ENCODE results near the gene DCN.
"Not testable (repeated sequence)": the region's sequence is repeated elsewhere in the genome, so short reads cannot be mapped to it uniquely, and the experiment has no call there.

DCN gene

GRCh38 chr12:91182636-91183455 lies at the start of gene DCN:
Gene DCN, minus strand, starts transcription at chr12:91182817. Its CDS starts 4,265 bp downstream, at chr12:91178552.
- DNase-seq, result no peak

DNA sequence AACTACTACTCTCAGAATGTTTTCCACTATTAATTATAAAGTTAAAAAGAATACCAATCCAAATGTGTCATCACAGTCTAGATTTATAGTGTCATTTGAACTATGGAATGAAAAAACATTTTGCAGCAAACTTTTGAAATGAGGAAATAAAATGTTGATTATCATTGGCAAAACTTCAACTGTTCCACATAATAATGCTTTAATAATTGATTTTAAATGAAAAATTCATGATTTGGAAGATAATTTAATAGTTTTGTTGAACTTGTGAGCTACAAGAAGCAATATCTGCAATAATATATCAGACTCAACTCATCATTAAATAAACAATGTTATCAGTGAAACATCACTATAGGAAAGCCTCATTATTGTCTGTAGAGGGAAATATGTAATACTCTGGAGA lies 48.2 kb upstream of the DCN start:
- DNase-seq, result no peak

DNA sequence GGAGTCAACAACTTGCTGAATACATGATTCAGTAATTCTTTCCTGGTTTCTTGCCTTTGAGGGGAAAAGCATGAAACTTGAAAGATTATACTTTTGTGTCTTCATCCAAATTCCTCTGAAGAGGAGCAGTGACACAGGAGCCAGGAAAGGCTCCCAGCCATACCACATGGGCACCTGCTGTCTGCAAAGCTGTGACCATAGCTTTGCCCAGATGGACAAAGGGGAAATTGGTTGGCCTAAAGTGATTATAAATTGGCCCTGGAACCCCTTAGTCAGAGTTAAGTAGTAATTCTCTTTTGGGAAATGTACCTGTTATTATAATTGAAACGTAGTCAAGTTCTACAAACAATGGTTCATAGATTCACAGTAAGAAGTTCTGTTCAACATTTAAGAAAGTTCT lies 44.3 kb upstream of the DCN start:
- no peak for DNase-seq

DNA sequence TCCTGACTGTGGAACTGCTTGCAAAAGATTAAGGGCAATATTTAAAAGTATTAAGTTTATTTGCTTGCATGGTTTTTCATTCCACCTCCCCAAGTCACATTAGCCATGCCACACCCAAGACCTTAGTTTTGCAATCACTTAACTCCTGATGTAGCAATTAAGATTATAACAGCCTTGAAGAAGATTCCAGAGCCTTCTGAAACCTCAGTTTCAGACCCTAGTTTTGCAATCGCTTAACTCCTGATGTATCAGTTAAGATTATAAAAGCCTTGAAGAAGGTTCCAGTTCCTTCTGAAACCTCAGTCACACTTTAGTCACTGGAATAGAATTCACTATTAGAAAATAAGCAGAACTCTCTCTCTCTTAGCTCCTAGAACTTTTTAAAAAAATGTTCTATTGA lies 42.7 kb upstream of the DCN start:
- no peak for DNase-seq

GRCh38 chr12:91224401-91224800 lies 41.8 kb upstream of the DCN start:
- no peak for DNase-seq

DNA sequence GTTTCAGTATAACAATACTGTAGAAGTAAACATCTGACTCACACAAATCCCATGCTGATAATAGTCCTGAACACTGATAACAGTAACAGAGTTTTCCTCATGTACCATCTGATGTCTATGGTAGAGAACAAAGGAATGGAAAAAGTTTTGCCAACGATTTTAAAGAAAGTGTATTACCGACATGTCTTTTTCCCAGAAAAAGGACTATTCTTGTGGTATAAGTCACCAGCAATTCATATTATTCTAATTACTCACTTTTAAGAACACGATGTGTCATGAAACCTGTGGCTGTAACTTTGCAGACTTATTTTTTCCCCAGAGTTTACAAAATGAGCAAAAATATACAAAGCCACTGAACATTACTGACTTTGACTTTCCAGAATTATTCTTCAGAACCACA lies 40.1 kb upstream of the DCN start:
- DNase-seq, result no peak

GRCh38 chr12:91219919-91220318 lies 37.3 kb upstream of the DCN start:
- DNase-seq, result no peak

- no peak for DNase-seq
These were observed 36.9 kb upstream of the DCN start for GRCh38 chr12:91219511-91219910.

DNA sequence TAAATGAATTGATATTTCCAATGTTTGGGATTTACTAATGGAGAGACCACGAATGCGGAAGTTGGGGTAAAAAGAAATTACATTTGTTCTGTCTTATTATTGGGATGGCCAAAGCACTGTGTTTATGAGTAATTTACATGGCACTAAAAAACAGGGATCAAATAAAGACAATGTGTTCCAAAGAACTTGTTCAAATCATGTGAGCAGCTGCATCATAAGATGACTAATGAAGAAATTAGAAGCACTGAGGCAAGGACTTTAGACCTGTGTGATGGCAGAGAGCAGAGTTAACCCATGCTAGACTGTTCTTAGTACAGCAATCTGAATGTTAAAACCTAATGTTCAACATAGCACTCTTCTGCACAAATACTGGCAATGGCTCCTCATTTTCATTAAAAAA lies 34.3 kb upstream of the DCN start:
- DNase-seq, result no peak

DNA sequence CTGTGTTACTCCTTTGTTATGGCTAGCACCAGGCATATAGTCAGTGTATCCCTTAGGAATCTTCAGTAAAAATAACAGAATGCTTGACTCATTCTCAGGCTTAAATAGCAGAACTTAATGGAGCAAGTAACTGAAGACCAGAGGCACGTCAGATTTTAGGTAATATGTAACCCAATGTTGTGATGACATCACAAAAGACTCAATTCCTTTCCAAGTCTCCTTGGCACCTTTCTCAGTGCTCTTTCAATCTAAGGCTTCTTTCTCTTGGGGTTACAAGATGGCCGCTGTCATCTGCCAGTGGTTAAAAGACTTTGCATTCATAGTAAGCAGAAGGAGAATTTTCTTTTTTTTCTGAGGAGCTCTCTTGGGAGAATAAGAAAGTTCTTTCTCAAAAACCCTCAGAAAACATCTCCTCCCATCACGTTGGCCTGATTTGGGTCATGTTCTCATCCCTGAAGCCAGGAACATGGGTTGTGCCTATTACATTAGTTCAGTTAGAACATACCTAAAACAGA lies 33.4 kb upstream of the DCN start:
- DNase-seq, result no peak

DNA sequence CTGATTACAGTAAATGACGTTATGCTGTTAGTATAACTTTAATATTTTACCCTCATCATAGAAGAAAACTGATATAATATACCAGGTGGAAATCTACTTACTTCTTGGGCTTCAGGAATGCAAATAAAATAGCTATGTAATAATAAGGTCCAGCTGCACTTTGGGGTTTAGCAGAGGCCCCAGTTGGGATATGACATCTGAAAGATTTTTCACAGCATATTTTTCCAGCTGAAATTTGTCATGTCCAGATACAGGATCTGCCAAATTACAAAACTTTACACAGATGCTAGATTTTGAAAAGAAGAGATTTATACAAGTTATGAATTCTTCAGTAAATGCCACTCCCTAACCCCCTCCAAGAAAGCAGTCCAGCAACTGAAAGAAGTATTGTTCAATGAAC lies 29.2 kb upstream of the DCN start:
- DNase-seq, result no peak

DNA sequence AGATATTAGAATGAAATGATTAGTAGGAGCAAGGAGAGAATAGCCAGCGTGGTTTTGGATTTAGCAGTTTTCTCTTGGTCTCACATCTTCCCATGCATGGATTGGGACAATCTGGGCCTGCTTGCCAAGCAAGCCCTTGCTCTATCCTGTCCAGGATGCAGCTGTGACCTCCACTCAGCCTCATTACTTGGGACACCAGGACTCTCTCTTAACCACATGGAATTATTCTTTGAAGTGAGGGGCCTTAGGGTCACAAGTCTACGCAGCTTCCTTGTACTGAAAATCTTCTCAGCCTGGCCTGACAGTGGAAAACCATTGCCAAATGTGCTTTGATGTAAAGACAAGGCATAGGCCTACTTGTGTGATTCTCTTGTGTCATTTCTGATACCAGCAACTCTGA lies 28.0 kb upstream of the DCN start:
- DNase-seq, result no peak

DNA sequence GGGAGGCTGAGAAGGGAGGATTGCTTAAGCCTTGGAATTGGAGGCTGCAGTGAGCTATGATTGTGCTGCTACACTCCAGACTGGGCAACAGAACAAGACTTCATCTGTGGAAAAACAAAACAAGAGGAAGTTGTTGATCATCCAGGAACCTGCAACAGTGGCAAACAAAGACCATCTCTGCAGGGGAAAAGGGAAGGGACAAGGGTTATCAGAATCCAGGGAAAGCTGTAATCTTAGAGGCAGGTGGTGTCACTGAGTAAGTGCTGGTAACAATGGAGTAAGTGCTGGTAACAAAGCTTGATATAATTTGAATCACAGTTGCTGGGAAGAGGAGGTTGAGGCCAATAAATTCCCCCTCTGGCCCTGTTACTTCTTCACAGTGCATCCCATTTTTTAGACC lies 27.5 kb upstream of the DCN start:
- no peak for DNase-seq

DNA sequence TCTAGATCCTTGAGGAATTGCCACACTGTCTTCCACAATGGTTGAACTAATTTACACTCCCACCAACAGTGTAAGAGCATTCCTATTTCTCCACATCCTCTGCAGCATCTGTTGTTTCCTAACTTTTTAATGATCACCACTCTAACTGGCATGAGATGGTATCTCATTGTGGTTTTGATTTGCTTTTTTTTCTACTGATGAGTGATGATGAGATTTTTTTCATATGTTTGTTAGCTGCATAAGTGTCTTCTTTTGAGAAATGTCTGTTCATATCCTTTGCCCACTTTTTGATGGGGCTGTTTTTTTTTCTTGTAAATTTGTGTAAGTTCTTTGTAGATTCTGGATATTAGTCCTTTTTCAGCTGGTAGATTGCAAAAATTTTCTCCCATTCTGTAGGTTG lies 24.7 kb upstream of the DCN start:
- DNase-seq, result not testable (repeated sequence)

- no peak for DNase-seq
These were observed 23.2 kb upstream of the DCN start for GRCh38 chr12:91205811-91206210.

DNA sequence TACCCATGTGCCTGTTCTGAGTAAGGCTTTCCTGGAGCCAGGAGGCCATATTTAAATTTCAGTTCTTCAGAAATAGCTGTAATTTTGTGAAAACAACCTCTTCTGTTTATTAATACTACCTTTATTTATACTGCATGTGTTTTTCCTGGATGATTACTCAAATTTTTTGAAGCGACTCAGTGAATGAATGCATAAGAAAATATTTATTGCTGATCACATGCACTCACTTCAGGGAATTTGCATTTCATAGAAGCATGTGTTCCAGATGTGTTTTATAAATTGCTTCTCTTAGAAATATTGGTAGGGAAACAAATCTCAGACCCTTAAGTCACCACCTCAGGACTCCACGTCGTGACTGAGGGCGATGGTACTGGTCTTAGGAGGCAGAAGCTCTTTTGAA lies 21.8 kb upstream of the DCN start:
- DNase-seq, result no peak

DNA sequence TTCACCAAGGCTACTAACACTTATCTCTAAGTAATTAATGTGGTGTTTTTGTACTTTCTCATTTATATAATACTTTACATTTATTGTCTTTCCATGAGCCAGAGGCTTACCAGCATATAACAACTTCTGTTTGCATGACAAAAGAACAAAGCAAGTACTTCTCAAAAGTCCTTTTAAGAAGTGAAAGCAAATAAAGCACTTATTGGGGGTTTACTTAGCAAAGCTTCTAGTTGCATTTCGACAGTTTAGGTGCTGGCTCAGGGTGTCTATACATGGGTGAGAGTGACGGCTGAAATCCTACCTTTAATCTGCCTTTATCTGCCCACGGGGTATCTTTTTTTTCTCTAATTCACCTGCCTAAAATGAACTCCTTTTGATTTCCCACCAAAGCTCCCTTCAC lies 21.0 kb upstream of the DCN start:
- DNase-seq, result no peak

DNA sequence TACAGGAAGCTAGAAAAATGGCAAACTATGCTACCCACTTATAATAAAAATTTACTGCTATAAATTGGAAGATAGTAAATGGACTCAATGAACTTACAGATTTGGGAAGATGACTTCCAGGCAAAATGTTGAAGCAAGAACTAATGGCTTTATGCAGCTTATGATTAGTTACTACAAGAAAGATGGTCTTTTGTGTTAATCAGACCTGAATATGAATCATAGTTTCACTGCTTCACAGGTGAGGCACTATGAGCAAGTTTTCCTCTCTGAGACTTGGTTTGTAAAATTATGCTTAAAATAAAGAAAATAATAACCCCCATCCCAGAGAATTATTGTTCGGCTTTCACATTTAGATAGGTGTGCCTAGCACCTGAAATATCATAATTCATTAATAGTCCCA lies 19.8 kb upstream of the DCN start:
- no peak for DNase-seq

DNA sequence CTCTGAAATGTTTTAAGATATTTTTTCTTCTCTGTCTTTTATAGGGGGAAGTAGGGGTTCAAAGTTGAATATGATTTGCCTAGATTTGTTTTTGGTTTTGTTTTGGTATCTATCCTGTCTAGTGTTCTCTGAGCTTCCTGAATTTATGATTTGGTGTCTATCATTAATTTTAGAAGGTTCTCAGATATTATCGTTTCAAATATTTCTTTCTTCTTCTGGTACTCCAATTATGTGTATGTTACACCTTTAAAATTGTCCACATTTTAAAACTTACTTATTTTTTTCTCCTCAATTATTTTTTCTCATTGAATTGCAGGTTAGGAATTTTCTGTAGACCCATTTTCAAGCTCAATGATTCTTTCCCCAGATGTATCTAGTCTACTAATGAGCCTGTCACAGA lies 13.8 kb upstream of the DCN start:
- DNase-seq, result no peak

DNA sequence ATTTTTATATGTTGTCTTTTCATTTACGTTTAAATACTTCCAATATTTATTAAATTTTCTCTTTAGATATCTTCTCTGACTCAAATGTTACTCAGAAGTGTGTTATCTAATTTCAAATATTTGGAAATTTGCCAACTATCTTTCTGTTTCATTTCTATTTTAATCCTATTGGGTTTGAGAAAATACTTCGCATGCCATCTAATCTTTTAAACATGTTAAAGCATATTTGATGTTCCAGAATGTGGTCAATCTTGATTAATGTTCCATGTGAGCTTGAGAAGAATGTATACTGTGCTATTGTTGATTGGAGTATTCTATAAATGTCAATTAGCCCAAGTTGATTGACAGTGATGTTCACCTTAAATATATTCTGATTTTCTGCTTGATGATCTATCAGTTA lies 11.9 kb upstream of the DCN start:
- no peak for DNase-seq

DNA sequence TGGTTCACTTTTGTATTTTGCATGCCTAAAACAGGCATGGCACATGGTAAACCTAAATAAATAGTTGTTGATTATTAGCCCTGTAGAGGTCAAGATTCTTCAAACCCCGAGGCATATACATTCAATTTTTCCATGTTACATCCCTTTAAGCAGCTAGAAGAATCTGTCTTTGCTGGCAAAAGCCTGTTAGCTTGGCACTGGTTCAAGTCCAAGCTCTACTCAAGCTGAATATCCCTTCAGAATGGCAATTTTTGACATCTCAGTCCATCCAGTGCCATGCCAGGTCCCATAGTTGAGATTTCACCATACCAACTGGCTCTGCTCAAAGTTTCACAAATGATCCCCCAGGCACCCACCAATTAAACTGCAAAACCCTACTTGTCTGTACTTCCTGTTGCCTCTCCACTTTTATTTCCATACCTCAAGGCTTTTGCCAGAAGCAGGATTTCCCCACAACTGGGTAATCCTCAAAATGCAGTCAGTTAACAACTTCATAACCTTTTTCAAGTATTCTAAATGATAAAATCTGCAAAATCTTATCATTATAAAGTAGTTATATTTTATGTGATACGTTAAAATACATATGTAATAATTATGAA lies 9.0 kb upstream of the DCN start:
- no peak for DNase-seq

GRCh38 chr12:91189516-91189915 lies 6.9 kb upstream of the DCN start:
- no peak for DNase-seq

- no peak for DNase-seq
These were observed 6.2 kb upstream of the DCN start for GRCh38 chr12:91188778-91189177.

- DNase-seq, result no peak
These were observed 3.5 kb upstream of the DCN start for GRCh38 chr12:91186156-91186555.

DNA sequence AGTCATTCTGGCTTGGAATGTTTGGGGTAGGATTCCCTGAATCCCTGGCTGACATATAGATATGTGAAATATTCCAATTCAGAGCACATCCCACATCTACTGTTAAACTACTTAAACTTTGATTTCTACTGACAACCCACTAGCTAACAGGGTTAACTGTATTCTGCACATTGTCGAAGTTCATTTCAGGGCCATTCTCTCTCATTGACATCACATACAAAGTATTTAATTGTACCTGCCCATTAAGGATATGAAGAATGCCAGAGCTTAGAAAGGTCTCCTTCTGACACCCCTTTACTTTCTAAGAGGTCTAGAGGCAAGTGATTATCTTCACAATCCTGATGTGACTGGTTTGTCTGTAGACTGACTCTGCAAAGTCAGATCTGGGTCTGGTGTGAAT lies 2.8 kb upstream of the DCN start:
- no peak for DNase-seq

Data from stimulated activated naive CD4-positive, alpha-beta T cell treated with Interleukin-2 at 50 U/mL for 16 hours (primary cell).